Aorta (tissue), 5 donors: ENCODE measurements around the gene H2BK1. TPM values are rescaled to one million over a fixed set of nuclear protein-coding genes. Genes with fewer than 3 reads are reported as not detected.

Source experiments
- ATAC-seq: fragments of 200-7000 bp; cut with Tn5 transposase; one replicate; pipeline ENCODE4 v1.9.1; 2022; ENCODE audit warnings: moderate library complexity; ENCODE audit not compliant: low FRiP score
- DNase-seq, 2 donors: peaks; one replicate each; pipeline ENCODE4 v3.0.0-alpha.2; 2020
- H3K27ac ChIP-seq, 2 donors: one replicate each; pipeline ENCODE4 v1.5.1; 2013; ENCODE audit warnings: low read length in 2 of 2, mild to moderate bottlenecking in 2 of 2, moderate library complexity in 2 of 2, control low read depth in 1 of 2, inconsistent platforms in 1 of 2, low read depth in 1 of 2
- H3K27me3 ChIP-seq, 2 donors: one replicate each; pipeline ENCODE4 v1.6.1; 2013; ENCODE audit warnings: control low read depth in 1 of 2, low read length in 1 of 2, mild to moderate bottlenecking in 1 of 2, moderate library complexity in 1 of 2; ENCODE audit not compliant: insufficient read depth in 2 of 2, control insufficient read depth in 1 of 2
- H3K36me3 ChIP-seq, 2 donors: one replicate each; pipeline ENCODE4 v1.6.1; 2013; ENCODE audit warnings: control low read depth in 1 of 2, low read length in 1 of 2, mild to moderate bottlenecking in 1 of 2; ENCODE audit not compliant: insufficient read depth in 2 of 2, control insufficient read depth in 1 of 2
- H3K4me1 ChIP-seq, 2 donors: one replicate each; pipeline ENCODE4 v1.6.1; 2013; ENCODE audit warnings: low read length in 2 of 2, control low read depth in 1 of 2, mild to moderate bottlenecking in 1 of 2, moderate library complexity in 1 of 2; ENCODE audit not compliant: insufficient read depth in 2 of 2, control insufficient read depth in 1 of 2
- H3K4me3 ChIP-seq, 2 donors: one replicate each; pipeline ENCODE4 v1.5.1; 2013; ENCODE audit warnings: low read length in 2 of 2, control low read depth in 1 of 2, mild to moderate bottlenecking in 1 of 2
- H3K9me3 ChIP-seq: one replicate; pipeline ENCODE4 v1.6.1; 2013; ENCODE audit warnings: mild to moderate bottlenecking, low read length; ENCODE audit not compliant: control insufficient read depth
- WGBS, 2 donors: extraction: QIAGEN DNeasy Blood & Tissue Kit; methylation state at CpG; one replicate each; pipeline ENCODE4 v1.1.7; 2013; 5-methylcytosine and 5-hydroxymethylcytosine counted together
- intact Hi-C, 2 donors: fragments of 100-400 bp; cut with DNase I; formaldehyde crosslinking; loops; one replicate each; pipeline versions ENCODE4 v1.14.2 to v1.15.0; 2022
- polyA plus RNA-seq, 2 donors: library from polyadenylated mRNA; stranded (reverse); fragments of 200-250 nt; gene quantifications; one replicate each; pipeline ENCODE4 v1.2.3, GENCODE V29; 2013
- total RNA-seq, 2 donors: library from RNA; stranded (reverse); fragmentation: NEBNext Ultra II Directional; extraction: Animal tissue kit (Norgen Biotek cat#: 25700); gene quantifications; one replicate each; pipeline ENCODE4 v1.2.1, GENCODE V29; 2021
- donor health status: healthy with polysubstance abuse.
- donor health status: Bipolar disorder and iron deficiency.
- donor health status: DM: no; HTN: no; CAD: no.
- donor health status: DM: no; HTN: no; CAD: no.
- donor health status: DM: yes; HTN: yes; CAD: no.

Gene H2BK1
- total and polyA plus RNA-seq, 4 donors, result 2.2 TPM; not detected in 3

DNA sequence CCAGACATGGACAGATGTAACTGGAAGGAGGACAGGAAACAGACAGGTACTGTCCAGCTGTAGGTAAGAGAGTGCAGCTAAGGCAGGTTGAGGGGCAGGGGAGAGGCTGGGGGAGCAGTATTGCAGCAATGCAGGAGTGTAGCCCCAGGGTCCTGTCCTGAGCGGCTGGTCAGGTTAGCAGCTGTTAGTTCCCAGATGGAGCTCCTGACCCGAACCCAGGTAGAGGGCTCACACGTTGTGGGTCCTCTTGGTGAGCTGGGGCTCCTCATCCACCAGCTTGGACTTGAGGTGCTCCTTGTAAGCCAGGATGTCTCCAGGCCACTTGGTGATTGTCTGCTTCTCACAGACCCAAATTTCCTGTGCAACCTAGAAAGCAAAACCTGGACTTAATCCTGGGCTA, 3.5 kb upstream of the H2BK1 start:
- Histone ChIP-seq H3K27me3 (no peaks in the 10 kb centered on the region), H3K4me3 (no peak overlapping the region), H3K36me3 (peaks cover 0 to 16% of the 10 kb centered on the region in 2 donors), H3K27ac (no peak overlapping the region), H3K9me3 (no peaks in the 10 kb centered on the region), H3K4me1 (no peaks in the 10 kb centered on the region)
- ATAC-seq (no peak), DNase-seq (no peak)
- WGBS, 2 donors, result 80 to 83% methylated on average over 3 of the region's 3 CpGs
- intact Hi-C loops, result no loop called here

DNA sequence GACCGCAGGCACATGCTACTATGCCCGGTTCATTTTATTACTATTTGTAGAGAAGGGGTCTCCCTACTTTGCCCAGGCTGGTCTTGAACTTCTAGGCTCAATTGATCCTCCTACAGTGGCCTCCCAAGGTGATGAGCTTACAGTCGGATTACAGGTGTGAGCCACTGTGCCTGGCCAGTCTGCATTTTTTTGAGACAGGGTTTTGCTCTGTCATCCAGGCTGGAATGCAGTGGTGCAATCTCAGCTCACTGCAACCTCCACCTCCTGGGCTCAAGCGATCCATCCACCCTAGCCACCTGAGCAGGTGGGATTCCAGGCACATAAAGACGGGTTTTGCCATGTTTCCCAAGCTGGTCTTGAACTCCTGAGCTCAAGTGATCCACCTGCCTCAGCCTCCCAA, 2.3 kb upstream of the H2BK1 start:
- ATAC-seq (no peak), DNase-seq (no peak)
- Histone ChIP-seq H3K4me1 (no peaks in the 10 kb centered on the region), H3K27ac (no peak overlapping the region), H3K27me3 (no peaks in the 10 kb centered on the region), H3K4me3 (no peak overlapping the region), H3K9me3 (no peaks in the 10 kb centered on the region), H3K36me3 (peaks cover 0 to 10% of the 10 kb centered on the region in 2 donors)
- WGBS, 2 donors, result 79 to 83% methylated on average over 5 of the region's 5 CpGs
- intact Hi-C loops, result no loop called here

DNA sequence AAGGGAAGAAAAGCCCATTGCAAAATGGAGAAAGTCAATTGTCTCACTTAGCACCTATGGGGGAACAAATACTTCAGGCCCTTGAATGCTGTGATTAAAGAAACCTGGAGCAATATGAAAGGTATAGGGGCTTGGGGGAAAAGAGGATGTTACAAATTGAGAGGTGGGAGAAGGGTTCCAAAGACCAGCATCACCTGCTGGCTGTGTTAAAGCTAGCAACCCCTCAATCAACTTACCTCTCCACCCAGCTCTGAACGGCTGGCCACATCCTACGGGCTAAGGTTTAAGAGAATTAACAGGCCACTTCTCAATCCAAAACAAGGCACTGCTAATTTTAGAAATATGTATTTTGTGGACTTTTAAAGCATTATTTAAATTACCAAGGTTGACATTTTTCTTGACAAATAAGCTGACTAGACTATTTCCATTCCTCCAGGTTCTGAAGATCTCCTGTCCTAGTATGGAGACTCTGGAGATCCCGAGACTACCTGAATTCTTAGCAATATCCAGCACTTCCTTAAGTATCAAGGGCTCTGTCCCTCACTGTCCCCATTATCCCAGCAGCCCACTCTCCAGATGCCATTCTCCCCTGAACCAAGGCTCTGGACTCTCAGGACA, 976 bp upstream of the H2BK1 start:
- ATAC-seq, result no peak
- H3K36me3 ChIP-seq, result peaks cover 0 to 10% of the 10 kb centered on the region in 2 donors
- no peak for DNase-seq
- no peaks in the 10 kb centered on the region for H3K27me3 ChIP-seq
- no peak overlapping the region for H3K27ac ChIP-seq
- no peaks in the 10 kb centered on the region for H3K9me3 ChIP-seq
- no peak overlapping the region for H3K4me3 ChIP-seq
- intact Hi-C loops, result no loop called here
- 68 to 76% methylated on average over 3 of the region's 3 CpGs for WGBS, 2 donors
- H3K4me1 ChIP-seq, result no peaks in the 10 kb centered on the region

DNA sequence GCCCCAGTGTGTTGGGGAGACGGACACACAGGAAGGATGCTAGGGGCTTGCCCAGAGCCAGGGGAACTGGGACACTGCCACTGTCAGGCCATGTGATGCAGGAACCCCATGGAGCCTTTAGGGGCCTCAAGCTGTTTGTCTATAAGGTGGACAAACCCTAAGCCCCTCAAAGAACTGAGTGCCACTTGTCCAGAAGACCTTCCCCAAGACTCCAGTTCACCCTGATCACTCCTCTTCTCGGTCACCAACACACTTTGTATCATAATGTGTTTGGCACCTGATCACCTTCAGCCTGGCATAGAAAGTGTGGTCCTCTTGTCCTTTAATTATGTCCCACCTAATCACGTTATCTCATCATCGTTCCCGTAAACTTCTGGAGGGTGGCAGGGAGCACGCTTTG, 700 bp downstream of the H2BK1 start:
- Histone ChIP-seq H3K9me3 (no peaks in the 10 kb centered on the region), H3K4me3 (no peak overlapping the region), H3K27me3 (no peaks in the 10 kb centered on the region), H3K4me1 (no peaks in the 10 kb centered on the region), H3K36me3 (peaks cover 0 to 7% of the 10 kb centered on the region in 2 donors), H3K27ac (no peak overlapping the region)
- ATAC-seq, result no peak
- no peak for DNase-seq
- intact Hi-C loops, result no loop called here
- WGBS, 2 donors, result 87% methylated on average over 6 of the region's 6 CpGs

DNA sequence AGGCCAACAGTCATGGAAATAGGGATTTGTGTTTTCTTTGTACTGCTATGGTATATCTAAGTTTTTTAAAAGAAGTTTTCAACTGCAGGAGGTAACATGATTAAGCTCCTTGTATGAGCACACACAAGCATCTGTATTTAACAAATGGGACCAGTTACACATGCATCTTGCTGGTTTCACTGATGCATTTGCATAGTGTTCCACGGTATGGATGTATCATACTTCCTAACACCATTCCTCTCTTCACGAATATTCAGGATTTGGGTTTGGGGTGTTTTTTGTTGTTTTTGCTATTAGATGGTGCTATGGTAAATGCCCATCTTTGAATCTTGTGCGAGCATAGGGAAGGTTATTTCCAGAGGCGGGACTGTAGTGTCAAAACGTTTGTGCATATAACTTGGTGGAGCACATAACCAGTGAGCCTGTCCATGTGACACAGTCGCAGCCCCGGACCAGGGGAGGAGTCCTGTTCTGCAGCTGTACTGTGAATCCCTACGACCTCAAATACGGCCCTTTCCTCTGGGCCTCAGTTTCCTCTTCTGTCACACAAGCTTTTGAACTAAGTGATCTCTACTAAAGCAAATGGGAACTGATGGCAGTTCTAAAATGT, 1.9 kb downstream of the H2BK1 start:
- no peak for ATAC-seq
- intact Hi-C loops, result no loop called here

DNA sequence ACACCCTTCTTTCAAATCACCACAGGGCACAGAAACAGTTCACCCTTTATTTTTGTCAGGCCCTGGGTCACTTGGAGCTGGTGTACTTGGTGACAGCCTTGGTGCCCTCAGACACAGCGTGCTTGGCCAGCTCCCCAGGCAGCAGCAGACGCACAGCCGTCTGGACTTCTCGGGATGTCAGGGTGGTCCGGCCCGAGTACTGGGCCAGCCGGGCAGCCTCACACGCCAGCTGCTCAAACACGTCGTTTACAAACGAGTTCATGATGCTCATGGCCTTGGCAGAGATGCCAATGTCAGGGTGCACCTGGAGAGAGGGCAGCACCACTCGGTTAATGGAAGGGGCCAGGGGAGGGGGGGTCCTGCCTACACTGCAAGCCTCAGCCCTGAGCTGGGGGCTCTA, 2.5 kb downstream of the H2BK1 start:
- no peaks in the 10 kb centered on the region for H3K27me3 ChIP-seq
- H3K4me3 ChIP-seq, result no peak overlapping the region
- H3K27ac ChIP-seq, result no peak overlapping the region
- DNase-seq (no peak), ATAC-seq (no peak)
- no peaks in the 10 kb centered on the region for H3K9me3 ChIP-seq
- H3K36me3 ChIP-seq, result no peaks in the 10 kb centered on the region
- WGBS, 2 donors, result 55 to 61% methylated on average over 12 of the region's 12 CpGs
- no peaks in the 10 kb centered on the region for H3K4me1 ChIP-seq
- intact Hi-C loops, result no loop called here

More for the DNA sequence above, 1.9 kb downstream of the H2BK1 start:
- Histone ChIP-seq H3K36me3 (no peaks in the 10 kb centered on the region), H3K27ac (no peak overlapping the region), H3K4me1 (no peaks in the 10 kb centered on the region), H3K4me3 (no peak overlapping the region), H3K9me3 (no peaks in the 10 kb centered on the region), H3K27me3 (no peaks in the 10 kb centered on the region)
- DNase-seq, result no peak
- 62 to 68% methylated on average over 9 of the region's 9 CpGs for WGBS, 2 donors

DNA sequence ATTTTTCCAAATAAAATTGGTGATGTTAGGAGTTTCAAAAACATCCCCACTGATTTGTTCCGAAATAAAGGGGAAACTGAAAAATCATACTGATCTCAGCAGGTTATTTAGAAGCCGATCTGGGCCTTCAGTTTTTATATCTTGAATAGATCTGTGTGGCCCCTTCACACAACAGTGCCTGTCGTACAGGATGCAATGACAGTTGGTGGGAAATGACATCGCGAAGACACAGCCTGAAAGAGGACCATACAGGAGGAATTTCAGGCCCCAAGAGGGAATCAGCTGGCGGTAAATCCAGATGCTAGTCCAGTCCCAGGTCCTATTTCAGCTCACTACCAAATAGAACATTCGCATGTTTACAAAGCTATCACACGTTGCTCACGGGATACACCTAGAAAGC, 3.0 kb downstream of the H2BK1 start:
- Histone ChIP-seq H3K27ac (no peak overlapping the region), H3K4me3 (no peak overlapping the region), H3K4me1 (no peaks in the 10 kb centered on the region), H3K36me3 (no peaks in the 10 kb centered on the region), H3K9me3 (no peaks in the 10 kb centered on the region), H3K27me3 (no peaks in the 10 kb centered on the region)
- ATAC-seq (no peak), DNase-seq (no peak)
- WGBS, 2 donors, result 73 to 75% methylated on average over 9 of the region's 9 CpGs
- intact Hi-C loops, result no loop called here

DNA sequence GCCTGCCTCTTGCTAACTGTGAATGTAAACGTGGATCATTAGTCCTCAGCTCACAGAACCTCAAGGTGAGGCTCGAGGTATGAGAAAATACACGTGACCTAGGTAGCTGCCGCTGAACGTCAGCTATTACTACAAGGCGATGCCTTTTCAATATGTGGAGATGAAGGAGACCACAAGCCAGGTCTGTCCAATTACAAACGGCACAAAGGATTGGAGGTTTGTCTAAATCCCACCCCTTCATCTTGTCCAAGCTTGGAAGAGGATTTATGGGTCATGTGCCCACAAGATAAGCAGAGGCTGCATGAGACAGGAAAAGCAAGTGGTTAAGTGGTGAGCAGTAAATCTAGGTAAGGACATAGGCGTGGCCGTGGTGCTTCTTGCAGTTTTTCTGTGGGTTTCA, 3.4 kb downstream of the H2BK1 start:
- 63 to 64% methylated on average over 9 of the region's 9 CpGs for WGBS, 2 donors
- Histone ChIP-seq H3K27ac (no peak overlapping the region), H3K27me3 (no peaks in the 10 kb centered on the region), H3K9me3 (no peaks in the 10 kb centered on the region), H3K4me1 (no peaks in the 10 kb centered on the region), H3K4me3 (no peak overlapping the region), H3K36me3 (no peaks in the 10 kb centered on the region)
- ATAC-seq, result no peak
- no peak for DNase-seq
- intact Hi-C loops, result no loop called here

DNA sequence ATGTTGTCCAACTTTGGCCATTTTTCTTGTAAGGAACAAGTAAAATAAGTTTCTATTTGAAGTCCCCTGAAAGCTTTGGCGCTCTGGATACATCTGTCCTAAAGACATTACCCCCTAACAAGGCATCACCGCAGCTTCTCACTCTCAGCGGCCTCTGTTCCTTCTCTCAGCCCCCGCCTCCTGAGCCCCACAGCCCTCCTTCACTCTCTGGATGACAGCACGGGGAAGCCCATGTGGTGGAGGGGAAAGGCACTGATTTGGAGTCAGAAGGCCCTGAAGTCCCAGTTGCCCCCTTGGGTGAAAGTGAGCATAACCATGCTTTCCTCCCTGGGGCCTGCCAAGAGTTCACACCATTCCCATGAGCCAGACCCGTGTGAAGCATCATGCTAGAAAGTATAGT, 4.6 kb downstream of the H2BK1 start:
- Histone ChIP-seq H3K4me1 (no peaks in the 10 kb centered on the region), H3K27me3 (no peaks in the 10 kb centered on the region), H3K4me3 (no peak overlapping the region), H3K27ac (no peak overlapping the region), H3K9me3 (no peaks in the 10 kb centered on the region), H3K36me3 (no peaks in the 10 kb centered on the region)
- no peak for ATAC-seq
- intact Hi-C loops, result no loop called here
- no peak for DNase-seq
- 57 to 65% methylated on average over 6 of the region's 6 CpGs for WGBS, 2 donors
